ENCODE measurements around the gene DRC3.

Gene DRC3

GRCh38 chr17:17965152-17965721, 7.4 kb upstream of the DRC3 start:
- DNase-seq (ENCODE audit: low read depth in 2 of 3, low spot score in 1 of 3), result no peak

- no peak for DNase-seq (ENCODE audit: low read depth in 2 of 3, low spot score in 1 of 3)
Measured at GRCh38 chr17:17966399-17966798, 6.3 kb upstream of the DRC3 start.

- DNase-seq (ENCODE audit: low read depth in 2 of 3, low spot score in 1 of 3), result no peak
Measured at GRCh38 chr17:17970699-17971430, 1.8 kb upstream of the DRC3 start.

GRCh38 chr17:17971431-17972125, 1.1 kb upstream of the DRC3 start:
- DNase-seq (ENCODE audit: low read depth in 2 of 3, low spot score in 1 of 3), result no peak

GRCh38 chr17:17972952-17973254, 241 bp downstream of the DRC3 start:
- no peak for DNase-seq (ENCODE audit: low read depth in 2 of 3, low spot score in 1 of 3)

GRCh38 chr17:17975436-17975835, 2.8 kb downstream of the DRC3 start:
- no peak for DNase-seq (ENCODE audit: low read depth in 2 of 3, low spot score in 1 of 3)

- DNase-seq (ENCODE audit: low read depth in 2 of 3, low spot score in 1 of 3), result no peak
Measured at GRCh38 chr17:17976931-17977570, 4.4 kb downstream of the DRC3 start.

GRCh38 chr17:17978481-17979424, 6.1 kb downstream of the DRC3 start:
- no peak for DNase-seq (ENCODE audit: low read depth in 2 of 3, low spot score in 1 of 3)

- DNase-seq (ENCODE audit: low read depth in 2 of 3, low spot score in 1 of 3), result no peak
Measured at GRCh38 chr17:17979778-17980177, 7.1 kb downstream of the DRC3 start.

- DNase-seq (ENCODE audit: low read depth in 2 of 3, low spot score in 1 of 3), result no peak
Measured at GRCh38 chr17:17981330-17981729, 8.7 kb downstream of the DRC3 start.

- DNase-seq (ENCODE audit: low read depth in 2 of 3, low spot score in 1 of 3), result no peak
Measured at GRCh38 chr17:17982801-17983200, 10.1 kb downstream of the DRC3 start.

GRCh38 chr17:17983376-17983775, 10.7 kb downstream of the DRC3 start:
- DNase-seq (ENCODE audit: low read depth in 2 of 3, low spot score in 1 of 3), result no peak

GRCh38 chr17:17983776-17984175, 11.1 kb downstream of the DRC3 start:
- DNase-seq (ENCODE audit: low read depth in 2 of 3, low spot score in 1 of 3), result no peak

GRCh38 chr17:17985153-17985552, 12.5 kb downstream of the DRC3 start:
- DNase-seq (ENCODE audit: low read depth in 2 of 3, low spot score in 1 of 3), result no peak

- no peak for DNase-seq (ENCODE audit: low read depth in 2 of 3, low spot score in 1 of 3)
Measured at GRCh38 chr17:17985555-17985954, 12.9 kb downstream of the DRC3 start.

GRCh38 chr17:17987187-17987896, 14.7 kb downstream of the DRC3 start:
- no peak for DNase-seq (ENCODE audit: low read depth in 2 of 3, low spot score in 1 of 3)

- DNase-seq (ENCODE audit: low read depth in 2 of 3, low spot score in 1 of 3), result no peak
Measured at GRCh38 chr17:17987901-17988300, 15.2 kb downstream of the DRC3 start.

- no peak for DNase-seq (ENCODE audit: low read depth in 2 of 3, low spot score in 1 of 3)
Measured at GRCh38 chr17:17988427-17988945, 15.8 kb downstream of the DRC3 start.

- DNase-seq (ENCODE audit: low read depth in 2 of 3, low spot score in 1 of 3), result no peak
Measured at GRCh38 chr17:17989081-17989480, 16.4 kb downstream of the DRC3 start.

GRCh38 chr17:17989618-17990017, 17.0 kb downstream of the DRC3 start:
- DNase-seq (ENCODE audit: low read depth in 2 of 3, low spot score in 1 of 3), result no peak

Data from stimulated activated CD4-positive, alpha-beta T cell treated with anti-CD3 and anti-CD28 coated beads, Interleukin-12 subunit alpha, Interleukin-12 subunit beta, amount 100 ng/mL, for 48 hours (primary cell).